ENCODE results near the gene EXTL2. TPM values are rescaled to one million over a fixed set of nuclear protein-coding genes. Genes with fewer than 3 reads are reported as not detected.
A peak's percentile ranks its signal among the peaks of the same experiment; 100 is the strongest.

Gene EXTL2
- total RNA-seq, 1 experiment from 2014 or later: 17.0 TPM

- no peaks in the 10 kb centered on the region for H4K20me1 ChIP-seq (ENCODE audit: insufficient read depth, low read depth, low read length)
- H3K4me3 ChIP-seq (ENCODE audit: low read length): no peak overlapping the region
- no peak overlapping the region for H3K9ac ChIP-seq (ENCODE audit: low read length)
- H3K9me3 ChIP-seq (ENCODE audit: low read length): no peaks in the 10 kb centered on the region
- no peaks in the 10 kb centered on the region for H3K4me1 ChIP-seq (ENCODE audit: low read length)
- no peak for DNase-seq
- H3K27ac ChIP-seq (ENCODE audit: low read length): no peak overlapping the region
- no peaks in the 10 kb centered on the region for H3K27me3 ChIP-seq (ENCODE audit: low read length)
- H3K4me2 ChIP-seq (ENCODE audit: low read depth, low read length, poor library complexity, severe bottlenecking): no peak overlapping the region
- H3K79me2 ChIP-seq (ENCODE audit: low read length): peaks cover 65% of the 10 kb centered on the region
- H3K9me2 ChIP-seq (replicated peaks; ENCODE audit: insufficient read depth, low read length): no peaks in the 10 kb centered on the region
- H3K36me3 ChIP-seq (ENCODE audit: insufficient read depth, low read length): peaks cover 37% of the 10 kb centered on the region
- no peak overlapping the region for H2AFZ ChIP-seq (ENCODE audit: low read length)
These were observed 37.1 kb upstream of the EXTL2 start for GRCh38 chr1:100931716-100932115.

- H3K4me2 ChIP-seq (ENCODE audit: low read depth, low read length, poor library complexity, severe bottlenecking): no peak overlapping the region
- H3K9ac ChIP-seq (ENCODE audit: low read length): no peak overlapping the region
- no peaks in the 10 kb centered on the region for H3K9me3 ChIP-seq (ENCODE audit: low read length)
- no peaks in the 10 kb centered on the region for H3K4me1 ChIP-seq (ENCODE audit: low read length)
- no peak overlapping the region for H2AFZ ChIP-seq (ENCODE audit: low read length)
- H3K4me3 ChIP-seq (ENCODE audit: low read length): no peak overlapping the region
- peaks cover 35% of the 10 kb centered on the region; the same call in 1 of the 2 replicates for H3K36me3 ChIP-seq (ENCODE audit: insufficient read depth, low read length)
- DNase-seq: no peak
- H4K20me1 ChIP-seq (ENCODE audit: insufficient read depth, low read depth, low read length): no peaks in the 10 kb centered on the region
- no peak overlapping the region for H3K27ac ChIP-seq (ENCODE audit: low read length)
- no peaks in the 10 kb centered on the region for H3K9me2 ChIP-seq (replicated peaks; ENCODE audit: insufficient read depth, low read length)
- H3K79me2 ChIP-seq (ENCODE audit: low read length): peaks cover 60% of the 10 kb centered on the region
- no peaks in the 10 kb centered on the region for H3K27me3 ChIP-seq (ENCODE audit: low read length)
These were observed 35.9 kb upstream of the EXTL2 start for GRCh38 chr1:100930494-100930893.

GRCh38 chr1:100928128-100928527, 33.5 kb upstream of the EXTL2 start:
- Histone ChIP-seq H3K4me3 (ENCODE audit: low read length) (no peak overlapping the region), H3K9me3 (ENCODE audit: low read length) (no peaks in the 10 kb centered on the region), H3K27ac (ENCODE audit: low read length) (no peak overlapping the region), H3K79me2 (ENCODE audit: low read length) (peaks cover 54% of the 10 kb centered on the region), H3K27me3 (ENCODE audit: low read length) (no peaks in the 10 kb centered on the region), H3K36me3 (ENCODE audit: insufficient read depth, low read length) (peaks cover 45% of the 10 kb centered on the region), H3K4me1 (ENCODE audit: low read length) (no peaks in the 10 kb centered on the region), H3K9ac (ENCODE audit: low read length) (no peak overlapping the region), H3K9me2 (replicated peaks; ENCODE audit: insufficient read depth, low read length) (no peaks in the 10 kb centered on the region), H2AFZ (ENCODE audit: low read length) (no peak overlapping the region), H3K4me2 (ENCODE audit: low read depth, low read length, poor library complexity, severe bottlenecking) (no peak overlapping the region), H4K20me1 (ENCODE audit: insufficient read depth, low read depth, low read length) (no peaks in the 10 kb centered on the region)
- no peak for DNase-seq

GRCh38 chr1:100927276-100927675, 32.6 kb upstream of the EXTL2 start:
- Histone ChIP-seq H4K20me1 (ENCODE audit: insufficient read depth, low read depth, low read length) (no peaks in the 10 kb centered on the region), H2AFZ (ENCODE audit: low read length) (no peak overlapping the region), H3K4me3 (ENCODE audit: low read length) (no peak overlapping the region), H3K9ac (ENCODE audit: low read length) (no peak overlapping the region), H3K27me3 (ENCODE audit: low read length) (no peaks in the 10 kb centered on the region), H3K4me1 (ENCODE audit: low read length) (no peaks in the 10 kb centered on the region), H3K9me2 (replicated peaks; ENCODE audit: insufficient read depth, low read length) (no peaks in the 10 kb centered on the region), H3K9me3 (ENCODE audit: low read length) (no peaks in the 10 kb centered on the region), H3K79me2 (ENCODE audit: low read length) (peaks cover 57% of the 10 kb centered on the region), H3K27ac (ENCODE audit: low read length) (no peak overlapping the region), H3K4me2 (ENCODE audit: low read depth, low read length, poor library complexity, severe bottlenecking) (no peak overlapping the region), H3K36me3 (ENCODE audit: insufficient read depth, low read length) (peaks cover 49% of the 10 kb centered on the region)
- DNase-seq: no peak

DNA sequence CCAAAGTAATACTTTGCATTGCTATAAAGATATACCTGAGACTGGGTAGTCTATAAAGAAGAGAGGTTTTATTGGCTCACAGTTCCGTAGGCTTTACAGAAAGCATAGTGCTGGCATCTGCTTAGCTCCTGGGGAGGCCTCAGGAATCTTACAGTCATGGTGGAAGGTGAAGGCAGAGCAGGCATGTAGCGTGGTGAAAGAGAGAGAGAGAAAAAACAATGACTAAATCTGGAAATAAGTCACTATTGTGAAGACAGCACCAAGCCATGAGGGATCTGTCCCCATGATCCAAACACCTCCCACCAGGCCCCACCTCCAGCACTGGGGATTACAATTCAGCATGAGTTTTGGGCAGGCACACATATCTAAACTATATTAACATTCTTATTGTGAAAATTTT, 31.6 kb upstream of the EXTL2 start:
- Histone ChIP-seq H3K4me3 (ENCODE audit: low read length) (no peak overlapping the region), H3K79me2 (ENCODE audit: low read length) (peaks cover 54% of the 10 kb centered on the region), H3K9ac (ENCODE audit: low read length) (no peak overlapping the region), H2AFZ (ENCODE audit: low read length) (no peak overlapping the region), H3K27me3 (ENCODE audit: low read length) (no peaks in the 10 kb centered on the region), H3K9me2 (replicated peaks; ENCODE audit: insufficient read depth, low read length) (no peaks in the 10 kb centered on the region), H4K20me1 (ENCODE audit: insufficient read depth, low read depth, low read length) (no peaks in the 10 kb centered on the region), H3K27ac (ENCODE audit: low read length) (no peak overlapping the region), H3K4me2 (ENCODE audit: low read depth, low read length, poor library complexity, severe bottlenecking) (no peak overlapping the region), H3K4me1 (ENCODE audit: low read length) (no peaks in the 10 kb centered on the region), H3K9me3 (ENCODE audit: low read length) (no peaks in the 10 kb centered on the region), H3K36me3 (ENCODE audit: insufficient read depth, low read length) (peaks cover 53% of the 10 kb centered on the region)
- DNase-seq: no peak

- Histone ChIP-seq H3K9me3 (ENCODE audit: low read length) (no peaks in the 10 kb centered on the region), H3K4me1 (ENCODE audit: low read length) (peaks cover 2% of the 10 kb centered on the region; the same call in 1 of the 2 replicates), H3K79me2 (ENCODE audit: low read length) (peaks cover 48% of the 10 kb centered on the region), H3K27me3 (ENCODE audit: low read length) (no peaks in the 10 kb centered on the region), H3K4me2 (ENCODE audit: low read depth, low read length, poor library complexity, severe bottlenecking) (no peak overlapping the region), H2AFZ (ENCODE audit: low read length) (no peak overlapping the region), H3K27ac (ENCODE audit: low read length) (no peak overlapping the region), H3K9me2 (replicated peaks; ENCODE audit: insufficient read depth, low read length) (no peaks in the 10 kb centered on the region), H3K36me3 (ENCODE audit: insufficient read depth, low read length) (peaks cover 41% of the 10 kb centered on the region), H4K20me1 (ENCODE audit: insufficient read depth, low read depth, low read length) (no peaks in the 10 kb centered on the region), H3K9ac (ENCODE audit: low read length) (no peak overlapping the region), H3K4me3 (ENCODE audit: low read length) (no peak overlapping the region)
- no peak for DNase-seq
These were observed 30.3 kb upstream of the EXTL2 start for GRCh38 chr1:100924991-100925390.

DNA sequence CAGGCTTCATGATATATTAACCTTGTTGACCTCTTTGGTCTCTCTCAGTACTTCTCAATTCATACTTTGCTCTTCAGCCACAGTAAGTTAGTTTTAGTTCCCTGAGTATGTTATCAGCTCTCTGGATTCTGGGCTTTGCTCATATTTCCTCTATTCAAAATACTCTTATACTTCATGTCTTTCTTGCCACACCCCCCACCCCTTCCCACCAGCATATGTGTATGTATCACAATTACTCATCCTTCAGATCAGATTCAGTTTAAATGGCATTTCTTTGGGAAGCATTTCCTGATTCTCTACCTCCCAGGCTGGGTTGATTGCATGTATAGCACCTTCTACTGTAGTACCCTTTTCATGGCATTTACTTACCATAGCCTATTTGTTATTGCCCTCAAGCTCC, 29.6 kb upstream of the EXTL2 start:
- H3K9ac ChIP-seq (ENCODE audit: low read length): no peak overlapping the region
- H3K4me2 ChIP-seq (ENCODE audit: low read depth, low read length, poor library complexity, severe bottlenecking): no peak overlapping the region
- DNase-seq: no peak
- H3K4me1 ChIP-seq (ENCODE audit: low read length): peaks cover 3% of the 10 kb centered on the region; the same call in 1 of the 2 replicates
- no peaks in the 10 kb centered on the region for H3K9me2 ChIP-seq (replicated peaks; ENCODE audit: insufficient read depth, low read length)
- peaks cover 38% of the 10 kb centered on the region for H3K36me3 ChIP-seq (ENCODE audit: insufficient read depth, low read length)
- no peaks in the 10 kb centered on the region for H3K27me3 ChIP-seq (ENCODE audit: low read length)
- H4K20me1 ChIP-seq (ENCODE audit: insufficient read depth, low read depth, low read length): no peaks in the 10 kb centered on the region
- no peak overlapping the region for H3K27ac ChIP-seq (ENCODE audit: low read length)
- H2AFZ ChIP-seq (ENCODE audit: low read length): no peak overlapping the region
- H3K9me3 ChIP-seq (ENCODE audit: low read length): no peaks in the 10 kb centered on the region
- no peak overlapping the region for H3K4me3 ChIP-seq (ENCODE audit: low read length)
- peaks cover 40% of the 10 kb centered on the region for H3K79me2 ChIP-seq (ENCODE audit: low read length)

DNA sequence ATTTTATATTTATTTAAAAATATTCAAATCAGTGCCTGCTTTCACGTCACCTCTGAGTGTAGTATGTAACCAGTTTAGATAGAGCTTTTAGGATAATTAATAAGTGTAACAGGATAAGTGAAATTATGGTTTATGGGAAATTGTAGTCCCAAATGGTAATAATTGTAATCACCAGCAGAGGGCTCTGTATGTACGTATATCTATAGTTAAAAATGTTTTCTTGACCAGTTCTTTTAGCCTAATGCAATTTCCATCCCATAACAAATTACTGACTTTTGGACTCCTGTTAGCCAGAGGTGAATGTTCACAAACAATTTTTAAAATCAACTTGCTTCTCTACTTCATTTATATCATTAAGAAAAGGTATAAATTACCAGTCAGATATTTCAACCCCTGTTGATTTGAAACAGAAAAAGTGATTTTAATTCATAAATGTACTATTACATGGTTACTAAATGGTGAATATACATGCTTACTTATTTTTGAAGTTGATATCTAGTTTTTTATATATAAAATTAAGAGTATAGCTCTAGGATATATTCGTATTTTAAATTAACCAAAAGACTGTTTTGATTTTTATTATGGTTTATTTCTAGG, 26.6 kb upstream of the EXTL2 start:
- Histone ChIP-seq H3K9me2 (replicated peaks; ENCODE audit: insufficient read depth, low read length) (no peaks in the 10 kb centered on the region), H3K36me3 (ENCODE audit: insufficient read depth, low read length) (peaks cover 48% of the 10 kb centered on the region), H4K20me1 (ENCODE audit: insufficient read depth, low read depth, low read length) (no peaks in the 10 kb centered on the region), H3K4me2 (ENCODE audit: low read depth, low read length, poor library complexity, severe bottlenecking) (no peak overlapping the region), H3K27ac (ENCODE audit: low read length) (no peak overlapping the region), H3K4me3 (ENCODE audit: low read length) (no peak overlapping the region), H3K9me3 (ENCODE audit: low read length) (no peaks in the 10 kb centered on the region), H3K27me3 (ENCODE audit: low read length) (no peaks in the 10 kb centered on the region), H3K79me2 (ENCODE audit: low read length) (peaks cover 37% of the 10 kb centered on the region), H2AFZ (ENCODE audit: low read length) (no peak overlapping the region), H3K9ac (ENCODE audit: low read length) (no peak overlapping the region), H3K4me1 (ENCODE audit: low read length) (peaks cover 26% of the 10 kb centered on the region)
- peak; percentile 85 for DNase-seq
